Measurements from ENCODE around the gene CEP350. TPM values are rescaled to one million over a fixed set of nuclear protein-coding genes. Genes with fewer than 3 reads are reported as not detected.

Gene CEP350
- total and polyA plus RNA-seq, 2 experiments from 2014 or later = 19.0 to 72.6 TPM

- H3K9me2 ChIP-seq (replicated peaks; ENCODE audit: insufficient read depth) = no peaks in the 10 kb centered on the region
- no peaks in the 10 kb centered on the region for H3K4me1 ChIP-seq (ENCODE audit: insufficient read depth)
- no peak overlapping the region for H3K27ac ChIP-seq
- H3K36me3 ChIP-seq (replicated peaks; ENCODE audit: insufficient read depth, low read depth) = no peaks in the 10 kb centered on the region
- 93% methylated on average over 3 of the region's 3 CpGs for WGBS (ENCODE audit: low lambda C conversion rate, missing lambda C conversion rate)
- H3K79me2 ChIP-seq = no peaks in the 10 kb centered on the region
- H3K27me3 ChIP-seq = no peaks in the 10 kb centered on the region
- H3K4me2 ChIP-seq = no peak overlapping the region
- no peaks in the 10 kb centered on the region for H3K9me3 ChIP-seq (ENCODE audit: low read depth)
- TF ChIP-seq EZH2phosphoT487 (IDR thresholded peaks at IDR 0.05; ENCODE audit: low read depth, severe bottlenecking, unreplicated experiment) (no peak), EZH2 (IDR thresholded peaks at IDR 0.05; ENCODE audit: borderline replicate concordance) (no peak)
- TF ChIP-seq, protein P1, sequence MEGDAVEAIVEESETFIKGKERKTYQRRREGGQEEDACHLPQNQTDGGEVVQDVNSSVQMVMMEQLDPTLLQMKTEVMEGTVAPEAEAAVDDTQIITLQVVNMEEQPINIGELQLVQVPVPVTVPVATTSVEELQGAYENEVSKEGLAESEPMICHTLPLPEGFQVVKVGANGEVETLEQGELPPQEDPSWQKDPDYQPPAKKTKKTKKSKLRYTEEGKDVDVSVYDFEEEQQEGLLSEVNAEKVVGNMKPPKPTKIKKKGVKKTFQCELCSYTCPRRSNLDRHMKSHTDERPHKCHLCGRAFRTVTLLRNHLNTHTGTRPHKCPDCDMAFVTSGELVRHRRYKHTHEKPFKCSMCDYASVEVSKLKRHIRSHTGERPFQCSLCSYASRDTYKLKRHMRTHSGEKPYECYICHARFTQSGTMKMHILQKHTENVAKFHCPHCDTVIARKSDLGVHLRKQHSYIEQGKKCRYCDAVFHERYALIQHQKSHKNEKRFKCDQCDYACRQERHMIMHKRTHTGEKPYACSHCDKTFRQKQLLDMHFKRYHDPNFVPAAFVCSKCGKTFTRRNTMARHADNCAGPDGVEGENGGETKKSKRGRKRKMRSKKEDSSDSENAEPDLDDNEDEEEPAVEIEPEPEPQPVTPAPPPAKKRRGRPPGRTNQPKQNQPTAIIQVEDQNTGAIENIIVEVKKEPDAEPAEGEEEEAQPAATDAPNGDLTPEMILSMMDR (IDR thresholded peaks at IDR 0.05; ENCODE audit: poor library complexity) = no peak
- H4K20me1 ChIP-seq (ENCODE audit: insufficient read depth, poor library complexity, severe bottlenecking) = peaks cover 4% of the 10 kb centered on the region
- H2AFZ ChIP-seq = no peak overlapping the region
- no peak for DNase-seq (ENCODE audit: low spot score)
- H3K4me3 ChIP-seq = no peak overlapping the region
Measured at GRCh38 chr1:180026556-180026955, 71.9 kb downstream of the CEP350 start.

DNA sequence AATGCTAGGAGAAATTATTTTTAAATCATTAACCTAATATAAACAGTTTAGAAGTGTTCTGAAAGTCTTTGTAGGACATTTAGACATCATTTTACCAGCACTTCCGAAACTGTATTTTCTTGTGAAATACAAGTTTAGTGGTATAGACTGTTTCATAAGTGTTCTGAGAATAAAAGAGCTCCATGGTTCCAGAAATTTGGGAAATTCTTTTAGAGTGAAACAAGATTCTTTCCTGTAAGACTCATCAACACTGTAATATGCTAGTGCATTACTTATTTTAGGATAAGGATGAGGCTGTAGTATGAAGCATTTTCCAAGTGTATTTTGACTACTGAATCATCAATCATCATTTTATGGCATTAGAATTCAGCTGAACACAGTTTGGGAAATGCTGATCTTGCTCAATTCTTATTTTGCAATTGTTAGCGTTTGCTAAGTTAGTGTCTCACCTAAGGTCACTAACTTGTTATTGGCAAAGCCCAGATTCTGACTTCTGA is 73.4 kb downstream of the CEP350 start:
- WGBS (ENCODE audit: low lambda C conversion rate, missing lambda C conversion rate) = 94% methylated on average over 2 of the region's 2 CpGs
- Histone ChIP-seq H3K4me3 (no peak overlapping the region), H2AFZ (no peak overlapping the region), H3K27ac (no peak overlapping the region), H3K9me2 (replicated peaks; ENCODE audit: insufficient read depth) (no peaks in the 10 kb centered on the region), H3K27me3 (no peaks in the 10 kb centered on the region), H3K9me3 (ENCODE audit: low read depth) (no peaks in the 10 kb centered on the region), H3K36me3 (replicated peaks; ENCODE audit: insufficient read depth, low read depth) (no peaks in the 10 kb centered on the region), H4K20me1 (ENCODE audit: insufficient read depth, poor library complexity, severe bottlenecking) (peaks cover 4% of the 10 kb centered on the region), H3K79me2 (no peaks in the 10 kb centered on the region), H3K4me1 (ENCODE audit: insufficient read depth) (no peaks in the 10 kb centered on the region), H3K4me2 (no peak overlapping the region)
- TF ChIP-seq EZH2phosphoT487 (IDR thresholded peaks at IDR 0.05; ENCODE audit: low read depth, severe bottlenecking, unreplicated experiment) = no peak
- TF ChIP-seq EZH2 (IDR thresholded peaks at IDR 0.05; ENCODE audit: borderline replicate concordance) = no peak
- TF ChIP-seq, protein P1 (IDR thresholded peaks at IDR 0.05; ENCODE audit: poor library complexity) = no peak
- DNase-seq (ENCODE audit: low spot score) = no peak

GRCh38 chr1:180028864-180029263 is 74.3 kb downstream of the CEP350 start:
- TF ChIP-seq, protein P1 (IDR thresholded peaks at IDR 0.05; ENCODE audit: poor library complexity) = peak; percentile 13
- TF ChIP-seq EZH2 (IDR thresholded peaks at IDR 0.05; ENCODE audit: borderline replicate concordance) (no peak), EZH2phosphoT487 (IDR thresholded peaks at IDR 0.05; ENCODE audit: low read depth, severe bottlenecking, unreplicated experiment) (no peak)
- H2AFZ ChIP-seq = no peak overlapping the region
- 97% methylated on average over 1 of the region's 1 CpG for WGBS (ENCODE audit: low lambda C conversion rate, missing lambda C conversion rate)
- H3K36me3 ChIP-seq (replicated peaks; ENCODE audit: insufficient read depth, low read depth) = no peaks in the 10 kb centered on the region
- DNase-seq (ENCODE audit: low spot score) = no peak
- H3K4me2 ChIP-seq = no peak overlapping the region
- H3K27me3 ChIP-seq = no peaks in the 10 kb centered on the region
- peaks cover 4% of the 10 kb centered on the region for H4K20me1 ChIP-seq (ENCODE audit: insufficient read depth, poor library complexity, severe bottlenecking)
- no peaks in the 10 kb centered on the region for H3K9me2 ChIP-seq (replicated peaks; ENCODE audit: insufficient read depth)
- H3K4me3 ChIP-seq = no peak overlapping the region
- H3K9me3 ChIP-seq (ENCODE audit: low read depth) = no peaks in the 10 kb centered on the region
- H3K4me1 ChIP-seq (ENCODE audit: insufficient read depth) = no peaks in the 10 kb centered on the region
- H3K79me2 ChIP-seq = no peaks in the 10 kb centered on the region
- no peak overlapping the region for H3K27ac ChIP-seq
